Trophoblast cell (in vitro differentiated cells and primary cell): ENCODE data around the gene POU2AF1.

Source experiments
- DNase-seq, 2 donors: peaks; one replicate each; pipeline ENCODE4 v3.0.0-alpha.2; 2016
- H2AFZ ChIP-seq: 2 replicates; pipeline ENCODE4 v1.6.1; 2013; ENCODE audit warnings: low read length, moderate library complexity, mild to moderate bottlenecking; ENCODE audit not compliant: insufficient read depth, poor library complexity
- H2AK5ac ChIP-seq: 2 replicates; pipeline ENCODE4 v1.6.1; 2013; ENCODE audit warnings: mild to moderate bottlenecking, low read length
- H2BK120ac ChIP-seq: 2 replicates; pipeline ENCODE4 v1.6.1; 2013; ENCODE audit warnings: low read length, mild to moderate bottlenecking, moderate library complexity; ENCODE audit not compliant: insufficient read depth, poor library complexity
- H2BK12ac ChIP-seq: 2 replicates; pipeline ENCODE4 v1.6.1; 2013; ENCODE audit warnings: mild to moderate bottlenecking, low read length, moderate library complexity
- H2BK5ac ChIP-seq: 2 replicates; pipeline ENCODE4 v1.6.1; 2013; ENCODE audit warnings: low read length, low read depth, moderate library complexity, mild to moderate bottlenecking; ENCODE audit not compliant: poor library complexity
- H3K14ac ChIP-seq: 2 replicates; pipeline ENCODE4 v1.6.1; 2013; ENCODE audit warnings: mild to moderate bottlenecking, low read length
- H3K18ac ChIP-seq: 2 replicates; pipeline ENCODE4 v1.6.1; 2013; ENCODE audit warnings: mild to moderate bottlenecking, low read length
- H3K23ac ChIP-seq: 2 replicates; pipeline ENCODE4 v1.6.1; 2013; ENCODE audit warnings: low read length
- H3K27ac ChIP-seq: 2 replicates; pipeline ENCODE4 v1.5.1; 2013; ENCODE audit warnings: low read depth, mild to moderate bottlenecking, inconsistent platforms, low read length, moderate library complexity
- H3K27me3 ChIP-seq: 2 replicates; pipeline ENCODE4 v1.6.1; 2013; ENCODE audit warnings: inconsistent platforms, mild to moderate bottlenecking, low read length, moderate library complexity; ENCODE audit not compliant: insufficient read depth
- H3K36me3 ChIP-seq, 2 experiments: 1 replicate in 1 of 2; 2 replicates in 1 of 2; pipeline ENCODE4 v1.6.1; 2013; ENCODE audit warnings: low read length in 2 of 2, mild to moderate bottlenecking in 2 of 2, moderate library complexity in 1 of 2; ENCODE audit not compliant: insufficient read depth in 2 of 2, control insufficient read depth in 1 of 2
- H3K4ac ChIP-seq: 2 replicates; pipeline ENCODE4 v1.6.1; 2013; ENCODE audit warnings: low read depth, mild to moderate bottlenecking, low read length, moderate library complexity
- H3K4me1 ChIP-seq, 2 experiments: 1 replicate in 1 of 2; 2 replicates in 1 of 2; pipeline ENCODE4 v1.6.1; 2013; ENCODE audit warnings: low read length in 2 of 2, mild to moderate bottlenecking in 2 of 2, moderate library complexity in 1 of 2; ENCODE audit not compliant: insufficient read depth in 2 of 2, control insufficient read depth in 1 of 2
- H3K4me2 ChIP-seq: 2 replicates; pipeline ENCODE4 v1.6.1; 2013; ENCODE audit warnings: inconsistent platforms, mild to moderate bottlenecking, low read length, moderate library complexity
- H3K4me3 ChIP-seq: 2 replicates; pipeline ENCODE4 v1.5.1; 2013; ENCODE audit warnings: mild to moderate bottlenecking, low read depth, low read length, inconsistent platforms
- H3K79me1 ChIP-seq: one replicate; pipeline ENCODE4 v1.6.1; 2013; ENCODE audit warnings: low read length
- H3K79me2 ChIP-seq: 2 replicates; pipeline ENCODE4 v1.6.1; 2013; ENCODE audit warnings: low read length, mild to moderate bottlenecking; ENCODE audit not compliant: control insufficient read depth, insufficient read depth, poor library complexity
- H3K9ac ChIP-seq: 2 replicates; pipeline ENCODE4 v1.6.1; 2013; ENCODE audit warnings: mild to moderate bottlenecking, low read length
- H3K9me3 ChIP-seq: 2 replicates; pipeline ENCODE4 v1.6.1; 2013; ENCODE audit warnings: low read depth, mild to moderate bottlenecking, control low read depth, inconsistent platforms, low read length; ENCODE audit not compliant: insufficient read depth
- H4K12ac ChIP-seq: 2 replicates; pipeline ENCODE4 v1.6.1; 2013; ENCODE audit warnings: low read depth, mild to moderate bottlenecking, low read length, moderate library complexity
- H4K8ac ChIP-seq: 2 replicates; pipeline ENCODE4 v1.6.1; 2013; ENCODE audit warnings: low read depth, mild to moderate bottlenecking, low read length, moderate library complexity
- H4K91ac ChIP-seq: one replicate; pipeline ENCODE4 v1.6.1; 2013; ENCODE audit warnings: low read depth, mild to moderate bottlenecking, low read length, moderate library complexity
- WGBS: extraction: QIAGEN DNeasy Blood & Tissue Kit; methylation state at CpG from one replicate; pipeline ENCODE4 v1.1.7; 2013; ENCODE audit warnings: missing lambda C conversion rate; ENCODE audit not compliant: insufficient read length, insufficient coverage; ENCODE audit errors: extremely low coverage; 5-methylcytosine and 5-hydroxymethylcytosine counted together

Gene POU2AF1

DNA sequence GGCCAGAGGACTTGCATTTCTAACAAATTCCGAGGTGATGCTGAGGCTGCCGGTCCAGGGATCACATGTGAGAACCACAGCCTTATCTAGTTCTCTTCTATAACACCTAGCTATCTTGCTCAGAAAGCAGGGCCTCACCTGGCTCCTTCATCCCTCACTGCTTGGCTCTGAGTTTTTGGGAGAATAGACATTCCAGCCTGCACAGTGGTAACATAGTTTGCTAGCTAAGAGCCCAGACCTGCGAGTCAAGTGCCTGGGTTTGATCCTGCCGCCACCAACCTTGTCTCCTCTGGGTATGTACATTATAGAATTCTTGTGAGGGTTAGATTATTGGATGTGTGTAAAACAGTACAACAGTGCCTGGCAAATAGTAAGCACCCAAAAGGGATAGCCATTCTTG is 13.5 kb upstream of the POU2AF1 start:
- no peak overlapping the region for H3K14ac ChIP-seq
- no peaks in the 10 kb centered on the region for H3K79me2 ChIP-seq
- H3K27ac ChIP-seq = no peak overlapping the region
- H4K8ac ChIP-seq = no peak overlapping the region
- H3K23ac ChIP-seq = no peak overlapping the region
- H3K36me3 ChIP-seq = no peaks in the 10 kb centered on the region
- no peaks in the 10 kb centered on the region for H3K27me3 ChIP-seq
- peak; percentile 19 to 40 for DNase-seq
- H3K4ac ChIP-seq = no peak overlapping the region
- no peak overlapping the region for H4K12ac ChIP-seq
- H2BK5ac ChIP-seq = no peak overlapping the region
- H3K9me3 ChIP-seq = no peaks in the 10 kb centered on the region
- H3K9ac ChIP-seq = no peak overlapping the region
- no peaks in the 10 kb centered on the region for H3K79me1 ChIP-seq
- H3K4me3 ChIP-seq = no peak overlapping the region
- no peak overlapping the region for H4K91ac ChIP-seq
- WGBS = no CpG with 5 or more reads among the region's 4 CpGs
- H2AK5ac ChIP-seq = no peak overlapping the region
- no peak overlapping the region for H2BK120ac ChIP-seq
- no peak overlapping the region for H3K18ac ChIP-seq
- H3K4me1 ChIP-seq = peaks cover 4% of the 10 kb centered on the region in 2 experiments
- no peak overlapping the region for H2BK12ac ChIP-seq
- no peak overlapping the region for H2AFZ ChIP-seq
- H3K4me2 ChIP-seq = no peak overlapping the region

DNA sequence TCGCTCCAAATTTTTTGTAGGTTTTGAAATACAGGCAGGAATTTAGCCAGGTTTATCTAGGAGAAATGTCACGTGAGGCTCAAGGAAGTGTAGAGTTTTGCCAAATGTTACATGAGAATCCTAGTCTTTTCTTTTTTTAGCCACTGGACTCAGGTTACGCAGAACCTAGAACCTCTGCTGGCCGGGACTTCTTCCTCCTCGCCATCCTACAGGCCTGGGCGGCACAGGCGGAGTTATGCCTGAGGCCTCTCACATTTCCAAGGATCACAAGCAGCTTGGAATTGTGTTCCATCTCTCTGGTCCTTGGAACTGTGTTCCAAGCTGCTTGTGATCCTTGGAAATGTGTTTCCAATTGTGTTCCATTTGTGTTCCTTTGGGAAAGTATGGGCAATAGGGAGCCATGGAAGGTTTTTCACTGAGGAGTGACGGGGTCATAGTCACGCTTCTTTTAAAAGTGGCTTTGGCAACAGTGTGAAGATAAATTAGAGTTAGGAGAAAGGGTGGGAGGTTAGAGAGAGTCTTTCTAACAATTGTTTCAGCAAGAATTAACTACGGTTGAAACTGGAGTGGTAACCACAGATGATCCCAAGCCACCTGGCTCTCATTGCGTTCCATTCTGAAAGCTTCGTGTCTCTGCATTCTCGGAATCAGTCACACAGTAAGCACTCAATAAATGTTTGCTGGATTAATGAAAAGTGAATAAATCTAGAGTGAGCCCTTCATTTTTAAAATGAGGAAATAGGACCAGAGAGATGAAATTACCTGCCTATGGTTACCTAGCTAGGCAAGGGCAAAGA is 12.5 kb upstream of the POU2AF1 start:
- H2BK120ac ChIP-seq = no peak overlapping the region
- H3K23ac ChIP-seq = no peak overlapping the region
- H4K8ac ChIP-seq = no peak overlapping the region
- H3K27ac ChIP-seq = no peak overlapping the region
- H3K79me1 ChIP-seq = no peaks in the 10 kb centered on the region
- no peak overlapping the region for H3K4ac ChIP-seq
- no peak overlapping the region for H3K14ac ChIP-seq
- no peak overlapping the region for H3K4me3 ChIP-seq
- H3K9me3 ChIP-seq = no peaks in the 10 kb centered on the region
- H3K9ac ChIP-seq = no peak overlapping the region
- H3K36me3 ChIP-seq = no peaks in the 10 kb centered on the region
- H2BK12ac ChIP-seq = no peak overlapping the region
- H3K18ac ChIP-seq = no peak overlapping the region
- DNase-seq = peak; percentile 15 to 21
- H4K91ac ChIP-seq = no peak overlapping the region
- no peak overlapping the region for H2AK5ac ChIP-seq
- no CpG with 5 or more reads among the region's 13 CpGs for WGBS
- H3K4me1 ChIP-seq = peaks cover 4% of the 10 kb centered on the region in 2 experiments
- H3K79me2 ChIP-seq = no peaks in the 10 kb centered on the region
- H3K27me3 ChIP-seq = no peaks in the 10 kb centered on the region
- no peak overlapping the region for H2AFZ ChIP-seq
- H4K12ac ChIP-seq = no peak overlapping the region
- no peak overlapping the region for H2BK5ac ChIP-seq
- H3K4me2 ChIP-seq = no peak overlapping the region

DNA sequence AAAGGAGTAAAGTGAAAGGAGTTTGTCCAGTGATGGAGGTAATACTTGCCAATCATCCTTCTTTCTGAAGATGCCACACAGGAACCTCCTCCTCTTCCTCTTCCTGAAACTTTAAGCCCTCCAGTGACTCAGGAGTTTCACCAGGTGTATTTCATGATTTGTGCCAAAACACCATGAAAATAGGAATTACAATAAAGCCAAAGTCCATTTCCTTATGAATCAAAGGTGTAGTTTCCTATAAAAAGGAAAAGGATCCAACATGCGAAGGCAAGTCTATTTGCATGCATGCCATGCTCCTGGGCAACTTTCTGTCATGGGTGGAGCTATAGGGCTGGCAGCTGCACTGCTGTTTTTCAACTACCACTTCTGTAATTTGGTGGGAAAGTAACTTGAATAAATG is 9.8 kb upstream of the POU2AF1 start:
- Histone ChIP-seq H3K4me2 (no peak overlapping the region), H3K4me3 (no peak overlapping the region), H4K91ac (no peak overlapping the region), H4K8ac (no peak overlapping the region), H2BK12ac (no peak overlapping the region), H3K14ac (no peak overlapping the region), H3K79me2 (no peaks in the 10 kb centered on the region), H3K4ac (no peak overlapping the region), H3K18ac (no peak overlapping the region), H2BK5ac (no peak overlapping the region), H3K9me3 (no peaks in the 10 kb centered on the region), H4K12ac (no peak overlapping the region), H3K9ac (no peak overlapping the region), H2AK5ac (no peak overlapping the region), H3K4me1 (peaks cover 4% of the 10 kb centered on the region in 2 experiments), H3K27ac (no peak overlapping the region), H3K27me3 (no peaks in the 10 kb centered on the region), H3K36me3 (no peaks in the 10 kb centered on the region), H3K23ac (no peak overlapping the region), H3K79me1 (no peaks in the 10 kb centered on the region), H2AFZ (no peak overlapping the region), H2BK120ac (no peak overlapping the region)
- DNase-seq = no peak
- no CpG with 5 or more reads among the region's 1 CpG for whole genome bisulfite sequencing

DNA sequence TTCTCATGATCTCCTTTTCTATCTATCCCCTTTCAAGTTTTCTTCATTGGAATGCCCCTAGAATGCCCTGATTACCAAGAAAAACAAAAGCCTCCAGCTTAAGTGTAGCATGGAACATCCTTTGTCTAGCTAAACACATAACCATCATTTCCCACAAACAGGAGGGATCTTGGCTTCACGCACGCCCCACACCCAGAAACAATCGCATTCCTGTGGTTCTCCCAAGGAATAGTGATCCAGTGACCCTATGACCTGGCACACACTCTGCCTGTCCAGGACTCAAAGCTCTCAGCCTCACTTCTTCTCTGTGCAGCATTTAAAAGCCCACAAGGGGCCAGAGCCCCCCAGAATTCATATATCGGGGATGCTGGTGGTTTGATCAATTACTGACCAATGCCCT is 9.3 kb upstream of the POU2AF1 start:
- no peaks in the 10 kb centered on the region for H3K79me1 ChIP-seq
- H2AFZ ChIP-seq = no peak overlapping the region
- no peak overlapping the region for H3K18ac ChIP-seq
- H3K4me3 ChIP-seq = no peak overlapping the region
- no peak overlapping the region for H2AK5ac ChIP-seq
- no peak overlapping the region for H3K4ac ChIP-seq
- no peaks in the 10 kb centered on the region for H3K79me2 ChIP-seq
- H3K36me3 ChIP-seq = no peaks in the 10 kb centered on the region
- no peak overlapping the region for H3K4me2 ChIP-seq
- no peaks in the 10 kb centered on the region for H3K9me3 ChIP-seq
- H2BK12ac ChIP-seq = no peak overlapping the region
- H2BK120ac ChIP-seq = no peak overlapping the region
- no peaks in the 10 kb centered on the region for H3K27me3 ChIP-seq
- H3K4me1 ChIP-seq = peaks cover 4% of the 10 kb centered on the region in 2 experiments
- DNase-seq = no peak
- no peak overlapping the region for H3K23ac ChIP-seq
- no CpG with 5 or more reads among the region's 4 CpGs for WGBS
- no peak overlapping the region for H2BK5ac ChIP-seq
- no peak overlapping the region for H3K27ac ChIP-seq
- no peak overlapping the region for H4K12ac ChIP-seq
- H3K9ac ChIP-seq = no peak overlapping the region
- no peak overlapping the region for H4K8ac ChIP-seq
- no peak overlapping the region for H4K91ac ChIP-seq
- H3K14ac ChIP-seq = no peak overlapping the region
